OCI-LY1 (cell line): ENCODE results near the gene F11R.

Experiments used
- EZH2 ChIP-seq: fragments of 200-600 bp; sonication (generic), shearing (Covaris generic); IDR thresholded peaks from 2 replicates; pipeline ENCODE4 v1.8.0; 2017; ENCODE audit warnings: borderline replicate concordance, mixed run types, mild to moderate bottlenecking, antibody characterized with exemption, low read length, moderate library complexity, mixed read lengths
- TF ChIP-seq, protein P1 (sequence below): fragments of 200-600 bp; sonication (generic), shearing (Covaris generic); IDR thresholded peaks from 2 replicates; pipeline ENCODE4 v1.5.1; 2017; ENCODE audit warnings: mild to moderate bottlenecking, antibody characterized with exemption, low read length, moderate library complexity, mixed read lengths

DNA sequence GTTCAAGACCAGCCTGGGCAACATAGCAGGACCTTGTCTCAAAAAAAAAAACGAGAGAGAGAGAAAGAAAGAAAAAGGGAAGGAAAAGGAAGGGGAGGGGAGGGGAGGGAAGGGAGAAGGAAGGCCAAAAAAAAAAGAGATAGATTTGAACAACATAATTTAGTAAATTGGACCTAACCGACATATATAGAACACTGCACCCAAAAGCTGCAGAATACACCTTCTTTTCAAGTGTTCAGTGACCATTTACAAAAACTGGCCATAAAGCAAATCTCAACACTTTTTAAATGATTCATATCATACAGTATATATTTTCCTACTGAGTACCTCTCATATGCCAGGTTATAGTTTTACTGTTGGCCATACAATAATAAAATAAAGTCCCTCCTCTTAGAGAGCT is 10.9 kb upstream of the F11R start:
- TF ChIP-seq, protein P1, sequence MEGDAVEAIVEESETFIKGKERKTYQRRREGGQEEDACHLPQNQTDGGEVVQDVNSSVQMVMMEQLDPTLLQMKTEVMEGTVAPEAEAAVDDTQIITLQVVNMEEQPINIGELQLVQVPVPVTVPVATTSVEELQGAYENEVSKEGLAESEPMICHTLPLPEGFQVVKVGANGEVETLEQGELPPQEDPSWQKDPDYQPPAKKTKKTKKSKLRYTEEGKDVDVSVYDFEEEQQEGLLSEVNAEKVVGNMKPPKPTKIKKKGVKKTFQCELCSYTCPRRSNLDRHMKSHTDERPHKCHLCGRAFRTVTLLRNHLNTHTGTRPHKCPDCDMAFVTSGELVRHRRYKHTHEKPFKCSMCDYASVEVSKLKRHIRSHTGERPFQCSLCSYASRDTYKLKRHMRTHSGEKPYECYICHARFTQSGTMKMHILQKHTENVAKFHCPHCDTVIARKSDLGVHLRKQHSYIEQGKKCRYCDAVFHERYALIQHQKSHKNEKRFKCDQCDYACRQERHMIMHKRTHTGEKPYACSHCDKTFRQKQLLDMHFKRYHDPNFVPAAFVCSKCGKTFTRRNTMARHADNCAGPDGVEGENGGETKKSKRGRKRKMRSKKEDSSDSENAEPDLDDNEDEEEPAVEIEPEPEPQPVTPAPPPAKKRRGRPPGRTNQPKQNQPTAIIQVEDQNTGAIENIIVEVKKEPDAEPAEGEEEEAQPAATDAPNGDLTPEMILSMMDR, result no peak
- no peak for TF ChIP-seq EZH2
